Fibroblast of skin of scalp (primary cell): ENCODE results near the gene UBE2E3.
"Not testable (repeated sequence)": the region's sequence is repeated elsewhere in the genome, so short reads cannot be mapped to it uniquely, and the experiment has no call there.

Experiments
- DNase-seq: peaks from one replicate; pipeline ENCODE4 v3.0.0-alpha.2; 2013

Gene UBE2E3

GRCh38 chr2:181077128-181077709, 96.8 kb downstream of the UBE2E3 start:
- peak; percentile 60 for DNase-seq

GRCh38 chr2:181083140-181083539, 102.7 kb downstream of the UBE2E3 start:
- no peak for DNase-seq

GRCh38 chr2:181085734-181086133, 105.3 kb downstream of the UBE2E3 start:
- no peak for DNase-seq

GRCh38 chr2:181091920-181092319, 111.5 kb downstream of the UBE2E3 start:
- DNase-seq: not testable (repeated sequence)

- DNase-seq: no peak
Measured at GRCh38 chr2:181095486-181095885, 115.1 kb downstream of the UBE2E3 start.

GRCh38 chr2:181103659-181104058, 123.3 kb downstream of the UBE2E3 start:
- no peak for DNase-seq

GRCh38 chr2:181104512-181105115, 124.2 kb downstream of the UBE2E3 start:
- peak; percentile 73 for DNase-seq

GRCh38 chr2:181105562-181105961, 125.2 kb downstream of the UBE2E3 start:
- DNase-seq: no peak

- DNase-seq: no peak
Measured at GRCh38 chr2:181106229-181106628, 125.8 kb downstream of the UBE2E3 start.

- DNase-seq: peak; percentile 88
Measured at GRCh38 chr2:181106789-181107627, 126.6 kb downstream of the UBE2E3 start.

GRCh38 chr2:181107628-181107945, 127.2 kb downstream of the UBE2E3 start:
- DNase-seq: no peak

GRCh38 chr2:181111059-181111458, 130.7 kb downstream of the UBE2E3 start:
- DNase-seq: no peak

- no peak for DNase-seq
Measured at GRCh38 chr2:181112916-181113315, 132.5 kb downstream of the UBE2E3 start.
